SU-DHL-6 (cell line): ENCODE data around the gene KRT39.

Source experiments
- CTCF ChIP-seq: fragments of 200-600 bp; sonication (generic); IDR thresholded peaks from one replicate; pipeline ENCODE4 v1.5.1; 2017; ENCODE audit warnings: antibody characterized with exemption, mild to moderate bottlenecking, low read length, moderate library complexity; ENCODE audit not compliant: insufficient read depth, poor library complexity, severe bottlenecking
- EZH2phosphoT487 ChIP-seq: fragments of 200-600 bp; sonication (generic), shearing (Covaris generic); conservative IDR thresholded peaks from 2 replicates; pipeline ENCODE4 v1.6.1; 2018; ENCODE audit warnings: mild to moderate bottlenecking, antibody characterized with exemption, low read length, moderate library complexity, mixed read lengths

- TF ChIP-seq CTCF: no peak
- no peak for TF ChIP-seq EZH2phosphoT487
These were observed 43.2 kb upstream of the KRT39 start for GRCh38 chr17:41009936-41010335.
